ENCODE results near the gene GET3.
"Not testable (repeated sequence)": the region's sequence is repeated elsewhere in the genome, so short reads cannot be mapped to it uniquely, and the experiment has no call there.

GET3 gene

GRCh38 chr19:12736995-12737834 lies at the start of gene GET3:
Gene GET3 (plus strand): TSS chr19:12737497. CDS start chr19:12737506, 9 bp downstream.
- peak; percentile 94 for DNase-seq (ENCODE audit: low spot score)

- DNase-seq (ENCODE audit: low spot score): no peak
Observed at GRCh38 chr19:12689012-12689411, 48.3 kb upstream of the GET3 start.

GRCh38 chr19:12689581-12690216 lies 47.6 kb upstream of the GET3 start:
- no peak for DNase-seq (ENCODE audit: low spot score)

- no peak for DNase-seq (ENCODE audit: low spot score)
Observed at GRCh38 chr19:12692960-12693359, 44.3 kb upstream of the GET3 start.

GRCh38 chr19:12694641-12695040 lies 42.7 kb upstream of the GET3 start:
- DNase-seq (ENCODE audit: low spot score): no peak

GRCh38 chr19:12695096-12695495 lies 42.2 kb upstream of the GET3 start:
- DNase-seq (ENCODE audit: low spot score): no peak

- no peak for DNase-seq (ENCODE audit: low spot score)
Observed at GRCh38 chr19:12695514-12695913, 41.8 kb upstream of the GET3 start.

- DNase-seq (ENCODE audit: low spot score): no peak
Observed at GRCh38 chr19:12695997-12696365, 41.3 kb upstream of the GET3 start.

GRCh38 chr19:12696366-12697335 lies 40.6 kb upstream of the GET3 start, which contains the start of gene FBXW9:
Gene FBXW9 (minus strand): TSS chr19:12696631. CDS start chr19:12696581, 50 bp downstream.
- DNase-seq (ENCODE audit: low spot score): peak; percentile 98

- DNase-seq (ENCODE audit: low spot score): not testable (repeated sequence)
Observed at GRCh38 chr19:12697425-12697824, 39.9 kb upstream of the GET3 start.

- no peak for DNase-seq (ENCODE audit: low spot score)
Observed at GRCh38 chr19:12698138-12698537, 39.2 kb upstream of the GET3 start.

GRCh38 chr19:12701596-12702282 lies 35.6 kb upstream of the GET3 start:
- DNase-seq (ENCODE audit: low spot score): no peak

GRCh38 chr19:12703046-12703445 lies 34.3 kb upstream of the GET3 start:
- peak; percentile 84 for DNase-seq (ENCODE audit: low spot score)

- DNase-seq (ENCODE audit: low spot score): no peak
Observed at GRCh38 chr19:12705169-12705568, 32.1 kb upstream of the GET3 start.

- no peak for DNase-seq (ENCODE audit: low spot score)
Observed at GRCh38 chr19:12705654-12706331, 31.5 kb upstream of the GET3 start.

GRCh38 chr19:12706332-12706718 lies 31.0 kb upstream of the GET3 start:
- DNase-seq (ENCODE audit: low spot score): no peak

- no peak for DNase-seq (ENCODE audit: low spot score)
Observed at GRCh38 chr19:12708641-12709040, 28.7 kb upstream of the GET3 start.

- no peak for DNase-seq (ENCODE audit: low spot score)
Observed at GRCh38 chr19:12711187-12711586, 26.1 kb upstream of the GET3 start.

GRCh38 chr19:12712077-12712476 lies 25.2 kb upstream of the GET3 start:
- not testable (repeated sequence) for DNase-seq (ENCODE audit: low spot score)

- DNase-seq (ENCODE audit: low spot score): not testable (repeated sequence)
Observed at GRCh38 chr19:12713304-12713703, 24.0 kb upstream of the GET3 start.

GRCh38 chr19:12715102-12715501 lies 22.2 kb upstream of the GET3 start:
- DNase-seq (ENCODE audit: low spot score): no peak
